ENCODE results near the gene GPAM. TPM values are rescaled to one million over a fixed set of nuclear protein-coding genes. Genes with fewer than 3 reads are reported as not detected.

GPAM gene
- total RNA-seq, 1 experiment from 2014 or later, result 12.2 TPM

DNA sequence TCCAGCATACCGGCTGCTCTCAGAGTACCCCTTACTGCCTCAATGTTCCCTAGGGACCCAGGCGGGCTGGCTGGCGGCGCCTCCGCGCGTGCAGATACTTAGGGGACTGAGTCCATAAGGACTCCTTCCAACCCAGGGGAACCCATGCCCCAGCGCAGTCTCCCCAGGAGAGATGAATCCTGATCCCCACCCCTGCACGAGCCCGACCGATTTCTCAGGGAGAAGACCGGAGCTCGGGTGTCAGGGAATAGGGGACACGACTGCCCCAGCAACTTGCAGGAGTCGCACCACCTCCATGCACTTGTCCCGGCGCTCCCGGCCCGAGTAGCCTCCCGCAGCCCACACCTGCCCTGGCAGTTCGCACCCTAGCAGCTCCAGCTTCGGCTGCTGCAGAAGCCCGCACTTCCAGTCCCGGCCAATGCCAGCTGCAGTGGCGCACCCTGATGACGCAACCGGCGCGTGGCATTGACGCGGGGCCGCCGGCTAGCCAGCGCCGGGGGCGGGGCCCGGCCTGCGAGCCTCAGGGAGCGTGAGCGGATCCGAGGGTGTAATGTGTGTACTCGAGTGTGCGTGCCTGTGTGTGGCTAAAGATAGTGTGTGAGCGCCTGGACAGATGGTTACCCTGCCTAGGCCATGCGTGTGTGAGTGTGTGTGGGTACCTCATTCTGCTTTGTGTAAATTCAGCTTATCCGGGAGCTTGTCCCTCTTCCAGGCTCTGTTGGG, at the start of gene GPAM (continued):
- TF ChIP-seq GRHL2 (CRISPR knock-in tag; IDR thresholded peaks at IDR 0.05; ENCODE audit: insufficient replicate concordance, severe bottlenecking) (no peak), ZNF121 (CRISPR knock-in tag; IDR thresholded peaks at IDR 0.05) (0 out of 2 replicates have a peak, but pooled peaks have one; percentile 14), EMX1 (CRISPR knock-in tag; IDR thresholded peaks at IDR 0.05) (no peak), MYBL2 (CRISPR knock-in tag; IDR thresholded peaks at IDR 0.05) (peak; percentile 82), ZNF317 (CRISPR knock-in tag; IDR thresholded peaks at IDR 0.05; ENCODE audit: borderline replicate concordance, low read depth) (0 out of 2 replicates have a peak, but pooled peaks have one; percentile 46), NFE2L1 (CRISPR knock-in tag; IDR thresholded peaks at IDR 0.05) (no peak), NFYB (CRISPR knock-in tag; conservative IDR thresholded peaks at IDR 0.05; ENCODE audit: low read depth) (no peak), RELA (CRISPR knock-in tag; IDR thresholded peaks at IDR 0.05; ENCODE audit: borderline replicate concordance) (peak; percentile 62; the same call in 1 of the 2 replicates), SMAD4 (CRISPR knock-in tag; IDR thresholded peaks at IDR 0.05) (no peak), FOXK1 (CRISPR knock-in tag; IDR thresholded peaks at IDR 0.05) (peak; percentile 89), PRRX2 (CRISPR knock-in tag; IDR thresholded peaks at IDR 0.05) (no peak), TP53 (CRISPR knock-in tag; IDR thresholded peaks at IDR 0.05) (0 out of 2 replicates have a peak, but pooled peaks have one; percentile 45), SMAD3 (CRISPR knock-in tag; IDR thresholded peaks at IDR 0.05; ENCODE audit: borderline replicate concordance) (peak; percentile 88; the same call in 1 of the 2 replicates), CBFB (CRISPR knock-in tag; IDR thresholded peaks at IDR 0.05; ENCODE audit: low read depth) (0 out of 2 replicates have a peak, but pooled peaks have one; percentile 60), ZNF138 (CRISPR knock-in tag; conservative IDR thresholded peaks at IDR 0.05) (0 out of 2 replicates have a peak, but pooled peaks have one; percentile 56), GTF2I (CRISPR knock-in tag; conservative IDR thresholded peaks at IDR 0.05) (no peak), SOX15 (CRISPR knock-in tag; IDR thresholded peaks at IDR 0.05) (no peak), ZBTB21 (CRISPR knock-in tag; IDR thresholded peaks at IDR 0.05; ENCODE audit: borderline replicate concordance) (peak; percentile 84; the same call in 1 of the 2 replicates), CREM (CRISPR knock-in tag; IDR thresholded peaks at IDR 0.05) (peak; percentile 100), SP1 (CRISPR knock-in tag; conservative IDR thresholded peaks at IDR 0.05) (peak; percentile 96), TCF7 (CRISPR knock-in tag; IDR thresholded peaks at IDR 0.05; ENCODE audit: low read depth) (no peak), ATF1 (CRISPR knock-in tag; IDR thresholded peaks at IDR 0.05) (peak; percentile 99), ETV6 (CRISPR knock-in tag; IDR thresholded peaks at IDR 0.05) (peak; percentile 62; the same call in 1 of the 2 replicates), NR1H2 (CRISPR knock-in tag; IDR thresholded peaks at IDR 0.05) (no peak), FOXJ3 (CRISPR knock-in tag; IDR thresholded peaks at IDR 0.05; ENCODE audit: borderline replicate concordance) (no peak), ZNF263 (CRISPR knock-in tag; IDR thresholded peaks at IDR 0.05; ENCODE audit: low read depth) (no peak), ELF4 (CRISPR knock-in tag; IDR thresholded peaks at IDR 0.05; ENCODE audit: low read depth) (no peak)
- TF ChIP-seq, protein P1, sequence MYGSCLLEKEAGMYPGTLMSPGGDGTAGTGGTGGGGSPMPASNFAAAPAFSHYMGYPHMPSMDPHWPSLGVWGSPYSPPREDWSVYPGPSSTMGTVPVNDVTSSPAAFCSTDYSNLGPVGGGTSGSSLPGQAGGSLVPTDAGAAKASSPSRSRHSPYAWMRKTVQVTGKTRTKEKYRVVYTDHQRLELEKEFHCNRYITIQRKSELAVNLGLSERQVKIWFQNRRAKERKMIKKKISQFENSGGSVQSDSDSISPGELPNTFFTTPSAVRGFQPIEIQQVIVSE (CRISPR knock-in tag; IDR thresholded peaks at IDR 0.05; ENCODE audit: borderline replicate concordance), result no peak
- TF ChIP-seq, protein P2, sequence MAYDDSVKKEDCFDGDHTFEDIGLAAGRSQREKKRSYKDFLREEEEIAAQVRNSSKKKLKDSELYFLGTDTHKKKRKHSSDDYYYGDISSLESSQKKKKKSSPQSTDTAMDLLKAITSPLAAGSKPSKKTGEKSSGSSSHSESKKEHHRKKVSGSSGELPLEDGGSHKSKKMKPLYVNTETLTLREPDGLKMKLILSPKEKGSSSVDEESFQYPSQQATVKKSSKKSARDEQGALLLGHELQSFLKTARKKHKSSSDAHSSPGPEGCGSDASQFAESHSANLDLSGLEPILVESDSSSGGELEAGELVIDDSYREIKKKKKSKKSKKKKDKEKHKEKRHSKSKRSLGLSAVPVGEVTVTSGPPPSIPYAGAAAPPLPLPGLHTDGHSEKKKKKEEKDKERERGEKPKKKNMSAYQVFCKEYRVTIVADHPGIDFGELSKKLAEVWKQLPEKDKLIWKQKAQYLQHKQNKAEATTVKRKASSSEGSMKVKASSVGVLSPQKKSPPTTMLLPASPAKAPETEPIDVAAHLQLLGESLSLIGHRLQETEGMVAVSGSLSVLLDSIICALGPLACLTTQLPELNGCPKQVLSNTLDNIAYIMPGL (CRISPR knock-in tag; IDR thresholded peaks at IDR 0.05), result peak; percentile 80
- TF ChIP-seq, protein P3, sequence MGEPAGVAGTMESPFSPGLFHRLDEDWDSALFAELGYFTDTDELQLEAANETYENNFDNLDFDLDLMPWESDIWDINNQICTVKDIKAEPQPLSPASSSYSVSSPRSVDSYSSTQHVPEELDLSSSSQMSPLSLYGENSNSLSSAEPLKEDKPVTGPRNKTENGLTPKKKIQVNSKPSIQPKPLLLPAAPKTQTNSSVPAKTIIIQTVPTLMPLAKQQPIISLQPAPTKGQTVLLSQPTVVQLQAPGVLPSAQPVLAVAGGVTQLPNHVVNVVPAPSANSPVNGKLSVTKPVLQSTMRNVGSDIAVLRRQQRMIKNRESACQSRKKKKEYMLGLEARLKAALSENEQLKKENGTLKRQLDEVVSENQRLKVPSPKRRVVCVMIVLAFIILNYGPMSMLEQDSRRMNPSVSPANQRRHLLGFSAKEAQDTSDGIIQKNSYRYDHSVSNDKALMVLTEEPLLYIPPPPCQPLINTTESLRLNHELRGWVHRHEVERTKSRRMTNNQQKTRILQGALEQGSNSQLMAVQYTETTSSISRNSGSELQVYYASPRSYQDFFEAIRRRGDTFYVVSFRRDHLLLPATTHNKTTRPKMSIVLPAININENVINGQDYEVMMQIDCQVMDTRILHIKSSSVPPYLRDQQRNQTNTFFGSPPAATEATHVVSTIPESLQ (CRISPR knock-in tag; IDR thresholded peaks at IDR 0.05), result no peak; the same call in 1 of the 2 replicates
- TF ChIP-seq, protein P4, sequence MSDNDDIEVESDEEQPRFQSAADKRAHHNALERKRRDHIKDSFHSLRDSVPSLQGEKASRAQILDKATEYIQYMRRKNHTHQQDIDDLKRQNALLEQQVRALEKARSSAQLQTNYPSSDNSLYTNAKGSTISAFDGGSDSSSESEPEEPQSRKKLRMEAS (CRISPR knock-in tag; IDR thresholded peaks at IDR 0.05), result peak; percentile 84
- TF ChIP-seq, protein P5, sequence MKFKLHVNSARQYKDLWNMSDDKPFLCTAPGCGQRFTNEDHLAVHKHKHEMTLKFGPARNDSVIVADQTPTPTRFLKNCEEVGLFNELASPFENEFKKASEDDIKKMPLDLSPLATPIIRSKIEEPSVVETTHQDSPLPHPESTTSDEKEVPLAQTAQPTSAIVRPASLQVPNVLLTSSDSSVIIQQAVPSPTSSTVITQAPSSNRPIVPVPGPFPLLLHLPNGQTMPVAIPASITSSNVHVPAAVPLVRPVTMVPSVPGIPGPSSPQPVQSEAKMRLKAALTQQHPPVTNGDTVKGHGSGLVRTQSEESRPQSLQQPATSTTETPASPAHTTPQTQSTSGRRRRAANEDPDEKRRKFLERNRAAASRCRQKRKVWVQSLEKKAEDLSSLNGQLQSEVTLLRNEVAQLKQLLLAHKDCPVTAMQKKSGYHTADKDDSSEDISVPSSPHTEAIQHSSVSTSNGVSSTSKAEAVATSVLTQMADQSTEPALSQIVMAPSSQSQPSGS (CRISPR knock-in tag; IDR thresholded peaks at IDR 0.05; ENCODE audit: borderline replicate concordance, low read depth), result no peak
- TF ChIP-seq, protein P6, sequence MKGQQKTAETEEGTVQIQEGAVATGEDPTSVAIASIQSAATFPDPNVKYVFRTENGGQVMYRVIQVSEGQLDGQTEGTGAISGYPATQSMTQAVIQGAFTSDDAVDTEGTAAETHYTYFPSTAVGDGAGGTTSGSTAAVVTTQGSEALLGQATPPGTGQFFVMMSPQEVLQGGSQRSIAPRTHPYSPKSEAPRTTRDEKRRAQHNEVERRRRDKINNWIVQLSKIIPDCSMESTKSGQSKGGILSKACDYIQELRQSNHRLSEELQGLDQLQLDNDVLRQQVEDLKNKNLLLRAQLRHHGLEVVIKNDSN (CRISPR knock-in tag; IDR thresholded peaks at IDR 0.05), result no peak; the same call in 1 of the 2 replicates
- TF ChIP-seq, protein P7, sequence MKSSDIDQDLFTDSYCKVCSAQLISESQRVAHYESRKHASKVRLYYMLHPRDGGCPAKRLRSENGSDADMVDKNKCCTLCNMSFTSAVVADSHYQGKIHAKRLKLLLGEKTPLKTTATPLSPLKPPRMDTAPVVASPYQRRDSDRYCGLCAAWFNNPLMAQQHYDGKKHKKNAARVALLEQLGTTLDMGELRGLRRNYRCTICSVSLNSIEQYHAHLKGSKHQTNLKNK (CRISPR knock-in tag; IDR thresholded peaks at IDR 0.05), result no peak

All from WTC11 (cell line).